K562 (cell line): ENCODE data around the gene CDC45. TPM values are rescaled to one million over a fixed set of nuclear protein-coding genes. Genes with fewer than 3 reads are reported as not detected.
A peak's percentile ranks its signal among the peaks of the same experiment; 100 is the strongest.

Experiments
- CCNT2 ChIP-seq: IDR thresholded peaks from 2 replicates; pipeline ENCODE4 v1.6.1; 2011; ENCODE audit warnings: borderline replicate concordance, low read depth, mild to moderate bottlenecking, moderate library complexity, mixed read lengths, low read length; ENCODE audit not compliant: insufficient read length; ENCODE audit errors: extremely low read depth
- CHCHD3 ChIP-seq: fragments of 250-450 bp; sonication (Bioruptor Pico); IDR thresholded peaks from 2 replicates; pipeline ENCODE4 v2.1.2; 2022; ENCODE audit warnings: mild to moderate bottlenecking
- HDAC1 ChIP-seq, 2 experiments: fragments of 450-650 bp; IDR thresholded peaks; 2 replicates each; pipeline ENCODE4 v1.6.1; 2016 to 2017; ENCODE audit warnings: inconsistent platforms in 1 of 2, mild to moderate bottlenecking in 1 of 2, moderate library complexity in 1 of 2
- MAZ ChIP-seq, 2 experiments: fragments of 450-650 bp in 1 of 2; sonication (generic) in 1 of 2; formaldehyde crosslinking; IDR thresholded peaks in 1 of 2; conservative IDR thresholded peaks in 1 of 2; 2 replicates each; pipeline versions ENCODE4 v1.4.0 to v1.5.0; 2020; ENCODE audit warnings: mild to moderate bottlenecking in 1 of 2, missing genetic modification reagents in 1 of 2
- MCM3 ChIP-seq: fragments of 450-650 bp; IDR thresholded peaks from 2 replicates; pipeline ENCODE4 v1.6.1; 2016
- MTF1 ChIP-seq: fragments of 250-450 bp; sonication (Bioruptor Pico); IDR thresholded peaks from 2 replicates; pipeline ENCODE4 v1.9.0; 2021; ENCODE audit warnings: moderate library complexity, mild to moderate bottlenecking, inconsistent platforms, borderline replicate concordance
- PTRF ChIP-seq: fragments of 450-650 bp; IDR thresholded peaks from 2 replicates; pipeline ENCODE4 v1.6.1; 2016; ENCODE audit warnings: mild to moderate bottlenecking, missing genetic modification characterization, missing compliant biosample characterization
- RNF2 ChIP-seq: sonication (generic); IDR thresholded peaks from 2 replicates; pipeline ENCODE4 v1.6.1; 2016
- ZNF133 ChIP-seq: fragments of 250-450 bp; sonication (Bioruptor Pico); IDR thresholded peaks from 2 replicates; pipeline ENCODE4 v1.4.0; 2020; ENCODE audit warnings: mild to moderate bottlenecking
- polyA plus RNA-seq, 8 experiments: library from polyadenylated mRNA; depleted of rRNA in 4 of 8; stranded (reverse) in 5 of 8; unstranded in 3 of 8; fragments of >200 nt; fragmentation: Nextera tagmentation in 2 of 8; fragmentation: Illumina TruSeq in 1 of 8; extraction: Ambion mirVana in 2 of 8; extraction: Trizol in 1 of 8; gene quantifications; 2 replicates each; pipeline versions ENCODE4 v1.2.1 to v1.2.3, GENCODE V29; 2011 to 2014; ENCODE audit warnings: inconsistent platforms in 1 of 8, missing spikeins in 1 of 8
- total RNA-seq, 7 experiments: library from RNA; depleted of rRNA in 6 of 7; stranded (reverse); fragments of >200 nt in 6 of 7; fragmentation: Illumina TruSeq in 2 of 7; extraction: Trizol in 2 of 7; gene quantifications; 2 replicates each; pipeline versions ENCODE4 v1.2.1 to v1.2.3, GENCODE V29; 2011 to 2021; ENCODE audit warnings: low replicate concordance in 1 of 7
- TF ChIP-seq, protein P1 (sequence below): fragments of 450-650 bp; IDR thresholded peaks from 2 replicates; pipeline ENCODE4 v1.7.1; 2018; ENCODE audit warnings: mild to moderate bottlenecking, low read depth; ENCODE audit not compliant: partially characterized antibody
- TF ChIP-seq, protein P2 (sequence below): fragments of 250-450 bp; sonication (Bioruptor Pico); IDR thresholded peaks from 2 replicates; pipeline ENCODE4 v1.5.0; 2020; ENCODE audit warnings: mild to moderate bottlenecking, borderline replicate concordance
- TF ChIP-seq, protein P3 (sequence below): IDR thresholded peaks from 2 replicates; pipeline ENCODE4 v1.6.1; 2011; ENCODE audit not compliant: insufficient read length; ENCODE audit errors: extremely low read depth
- TF ChIP-seq, protein P4 (sequence below): fragments of 150-350 bp; IDR thresholded peaks from 2 replicates; pipeline ENCODE4 v1.6.1; 2014; ENCODE audit warnings: low read depth, mild to moderate bottlenecking, low read length, borderline replicate concordance
- TF ChIP-seq, protein P5 (sequence below): conservative IDR thresholded peaks from 2 replicates; pipeline ENCODE4 v1.6.1; 2011; ENCODE audit warnings: low read depth, mild to moderate bottlenecking, low read length; ENCODE audit not compliant: control insufficient read depth

The CDC45 gene
- total and polyA plus RNA-seq, 9 of the 15 experiments (the other 6 are each of a cell fraction or from before 2014, with no cell fraction given) = 251 to 580 (median 410) TPM

DNA sequence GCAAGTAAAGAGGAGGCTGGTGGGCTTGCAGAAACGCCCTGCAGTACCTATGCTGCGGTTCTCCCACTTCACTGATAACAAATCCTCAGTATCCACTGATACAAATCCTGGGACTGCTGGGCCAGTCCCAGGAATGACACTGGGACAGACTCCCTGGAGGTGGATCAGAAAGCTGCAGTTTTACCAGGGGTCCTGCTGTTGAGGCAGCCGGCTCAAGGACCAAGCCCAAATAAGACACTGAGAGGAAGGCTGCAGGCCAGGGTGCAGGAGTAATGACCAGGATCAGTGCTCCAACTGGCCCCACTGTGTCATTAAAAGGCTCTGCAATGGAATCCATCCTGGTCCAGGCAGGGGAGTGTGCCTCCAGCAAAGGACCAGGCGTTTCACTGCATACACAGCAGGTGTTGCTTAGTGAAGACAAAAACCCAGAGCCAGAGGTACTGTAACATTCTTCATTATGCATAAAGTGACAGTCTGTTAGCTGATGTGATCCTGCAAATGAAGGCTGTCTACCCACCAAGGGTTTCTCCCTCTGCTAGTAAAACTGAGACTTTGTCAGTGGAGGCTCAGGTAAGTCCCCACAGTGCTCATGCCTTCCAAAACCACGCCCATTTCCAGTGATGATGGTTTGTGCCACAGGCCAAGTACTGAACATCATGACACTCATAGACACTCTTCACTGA, 30.8 kb upstream of the CDC45 start (continued):
- TF ChIP-seq PTRF (tag) (no peak), RNF2 (no peak), HDAC1 (IDR thresholded peaks at IDR 0.05) (no peak), CHCHD3 (0 out of 2 replicates have a peak, but pooled peaks have one; percentile 15), MAZ (CRISPR knock-in tag; conservative IDR thresholded peaks at IDR 0.05 in 1 of 2, IDR thresholded peaks at IDR 0.05 in 1 of 2) (no peak; a peak in 1 of 4 replicates), ZNF133 (no peak), MCM3 (no peak), CCNT2 (no peak), MTF1 (no peak)
- TF ChIP-seq, protein P1, sequence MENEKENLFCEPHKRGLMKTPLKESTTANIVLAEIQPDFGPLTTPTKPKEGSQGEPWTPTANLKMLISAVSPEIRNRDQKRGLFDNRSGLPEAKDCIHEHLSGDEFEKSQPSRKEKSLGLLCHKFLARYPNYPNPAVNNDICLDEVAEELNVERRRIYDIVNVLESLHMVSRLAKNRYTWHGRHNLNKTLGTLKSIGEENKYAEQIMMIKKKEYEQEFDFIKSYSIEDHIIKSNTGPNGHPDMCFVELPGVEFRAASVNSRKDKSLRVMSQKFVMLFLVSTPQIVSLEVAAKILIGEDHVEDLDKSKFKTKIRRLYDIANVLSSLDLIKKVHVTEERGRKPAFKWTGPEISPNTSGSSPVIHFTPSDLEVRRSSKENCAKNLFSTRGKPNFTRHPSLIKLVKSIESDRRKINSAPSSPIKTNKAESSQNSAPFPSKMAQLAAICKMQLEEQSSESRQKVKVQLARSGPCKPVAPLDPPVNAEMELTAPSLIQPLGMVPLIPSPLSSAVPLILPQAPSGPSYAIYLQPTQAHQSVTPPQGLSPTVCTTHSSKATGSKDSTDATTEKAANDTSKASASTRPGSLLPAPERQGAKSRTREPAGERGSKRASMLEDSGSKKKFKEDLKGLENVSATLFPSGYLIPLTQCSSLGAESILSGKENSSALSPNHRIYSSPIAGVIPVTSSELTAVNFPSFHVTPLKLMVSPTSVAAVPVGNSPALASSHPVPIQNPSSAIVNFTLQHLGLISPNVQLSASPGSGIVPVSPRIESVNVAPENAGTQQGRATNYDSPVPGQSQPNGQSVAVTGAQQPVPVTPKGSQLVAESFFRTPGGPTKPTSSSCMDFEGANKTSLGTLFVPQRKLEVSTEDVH = no peak
- TF ChIP-seq, protein P2, sequence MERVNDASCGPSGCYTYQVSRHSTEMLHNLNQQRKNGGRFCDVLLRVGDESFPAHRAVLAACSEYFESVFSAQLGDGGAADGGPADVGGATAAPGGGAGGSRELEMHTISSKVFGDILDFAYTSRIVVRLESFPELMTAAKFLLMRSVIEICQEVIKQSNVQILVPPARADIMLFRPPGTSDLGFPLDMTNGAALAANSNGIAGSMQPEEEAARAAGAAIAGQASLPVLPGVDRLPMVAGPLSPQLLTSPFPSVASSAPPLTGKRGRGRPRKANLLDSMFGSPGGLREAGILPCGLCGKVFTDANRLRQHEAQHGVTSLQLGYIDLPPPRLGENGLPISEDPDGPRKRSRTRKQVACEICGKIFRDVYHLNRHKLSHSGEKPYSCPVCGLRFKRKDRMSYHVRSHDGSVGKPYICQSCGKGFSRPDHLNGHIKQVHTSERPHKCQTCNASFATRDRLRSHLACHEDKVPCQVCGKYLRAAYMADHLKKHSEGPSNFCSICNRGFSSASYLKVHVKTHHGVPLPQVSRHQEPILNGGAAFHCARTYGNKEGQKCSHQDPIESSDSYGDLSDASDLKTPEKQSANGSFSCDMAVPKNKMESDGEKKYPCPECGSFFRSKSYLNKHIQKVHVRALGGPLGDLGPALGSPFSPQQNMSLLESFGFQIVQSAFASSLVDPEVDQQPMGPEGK = no peak
- TF ChIP-seq, protein P3, sequence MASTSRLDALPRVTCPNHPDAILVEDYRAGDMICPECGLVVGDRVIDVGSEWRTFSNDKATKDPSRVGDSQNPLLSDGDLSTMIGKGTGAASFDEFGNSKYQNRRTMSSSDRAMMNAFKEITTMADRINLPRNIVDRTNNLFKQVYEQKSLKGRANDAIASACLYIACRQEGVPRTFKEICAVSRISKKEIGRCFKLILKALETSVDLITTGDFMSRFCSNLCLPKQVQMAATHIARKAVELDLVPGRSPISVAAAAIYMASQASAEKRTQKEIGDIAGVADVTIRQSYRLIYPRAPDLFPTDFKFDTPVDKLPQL = no peak
- TF ChIP-seq, protein P4, sequence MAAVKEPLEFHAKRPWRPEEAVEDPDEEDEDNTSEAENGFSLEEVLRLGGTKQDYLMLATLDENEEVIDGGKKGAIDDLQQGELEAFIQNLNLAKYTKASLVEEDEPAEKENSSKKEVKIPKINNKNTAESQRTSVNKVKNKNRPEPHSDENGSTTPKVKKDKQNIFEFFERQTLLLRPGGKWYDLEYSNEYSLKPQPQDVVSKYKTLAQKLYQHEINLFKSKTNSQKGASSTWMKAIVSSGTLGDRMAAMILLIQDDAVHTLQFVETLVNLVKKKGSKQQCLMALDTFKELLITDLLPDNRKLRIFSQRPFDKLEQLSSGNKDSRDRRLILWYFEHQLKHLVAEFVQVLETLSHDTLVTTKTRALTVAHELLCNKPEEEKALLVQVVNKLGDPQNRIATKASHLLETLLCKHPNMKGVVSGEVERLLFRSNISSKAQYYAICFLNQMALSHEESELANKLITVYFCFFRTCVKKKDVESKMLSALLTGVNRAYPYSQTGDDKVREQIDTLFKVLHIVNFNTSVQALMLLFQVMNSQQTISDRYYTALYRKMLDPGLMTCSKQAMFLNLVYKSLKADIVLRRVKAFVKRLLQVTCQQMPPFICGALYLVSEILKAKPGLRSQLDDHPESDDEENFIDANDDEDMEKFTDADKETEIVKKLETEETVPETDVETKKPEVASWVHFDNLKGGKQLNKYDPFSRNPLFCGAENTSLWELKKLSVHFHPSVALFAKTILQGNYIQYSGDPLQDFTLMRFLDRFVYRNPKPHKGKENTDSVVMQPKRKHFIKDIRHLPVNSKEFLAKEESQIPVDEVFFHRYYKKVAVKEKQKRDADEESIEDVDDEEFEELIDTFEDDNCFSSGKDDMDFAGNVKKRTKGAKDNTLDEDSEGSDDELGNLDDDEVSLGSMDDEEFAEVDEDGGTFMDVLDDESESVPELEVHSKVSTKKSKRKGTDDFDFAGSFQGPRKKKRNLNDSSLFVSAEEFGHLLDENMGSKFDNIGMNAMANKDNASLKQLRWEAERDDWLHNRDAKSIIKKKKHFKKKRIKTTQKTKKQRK = no peak
- TF ChIP-seq, protein P5, sequence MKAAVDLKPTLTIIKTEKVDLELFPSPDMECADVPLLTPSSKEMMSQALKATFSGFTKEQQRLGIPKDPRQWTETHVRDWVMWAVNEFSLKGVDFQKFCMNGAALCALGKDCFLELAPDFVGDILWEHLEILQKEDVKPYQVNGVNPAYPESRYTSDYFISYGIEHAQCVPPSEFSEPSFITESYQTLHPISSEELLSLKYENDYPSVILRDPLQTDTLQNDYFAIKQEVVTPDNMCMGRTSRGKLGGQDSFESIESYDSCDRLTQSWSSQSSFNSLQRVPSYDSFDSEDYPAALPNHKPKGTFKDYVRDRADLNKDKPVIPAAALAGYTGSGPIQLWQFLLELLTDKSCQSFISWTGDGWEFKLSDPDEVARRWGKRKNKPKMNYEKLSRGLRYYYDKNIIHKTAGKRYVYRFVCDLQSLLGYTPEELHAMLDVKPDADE = no peak
